ENCODE results near the gene MCAT.
"Not testable (repeated sequence)": the region's sequence is repeated elsewhere in the genome, so short reads cannot be mapped to it uniquely, and the experiment has no call there.

Gene MCAT

GRCh38 chr22:43118953-43119458 lies 24.2 kb downstream of the MCAT start:
- ATAC-seq: no peak

DNA sequence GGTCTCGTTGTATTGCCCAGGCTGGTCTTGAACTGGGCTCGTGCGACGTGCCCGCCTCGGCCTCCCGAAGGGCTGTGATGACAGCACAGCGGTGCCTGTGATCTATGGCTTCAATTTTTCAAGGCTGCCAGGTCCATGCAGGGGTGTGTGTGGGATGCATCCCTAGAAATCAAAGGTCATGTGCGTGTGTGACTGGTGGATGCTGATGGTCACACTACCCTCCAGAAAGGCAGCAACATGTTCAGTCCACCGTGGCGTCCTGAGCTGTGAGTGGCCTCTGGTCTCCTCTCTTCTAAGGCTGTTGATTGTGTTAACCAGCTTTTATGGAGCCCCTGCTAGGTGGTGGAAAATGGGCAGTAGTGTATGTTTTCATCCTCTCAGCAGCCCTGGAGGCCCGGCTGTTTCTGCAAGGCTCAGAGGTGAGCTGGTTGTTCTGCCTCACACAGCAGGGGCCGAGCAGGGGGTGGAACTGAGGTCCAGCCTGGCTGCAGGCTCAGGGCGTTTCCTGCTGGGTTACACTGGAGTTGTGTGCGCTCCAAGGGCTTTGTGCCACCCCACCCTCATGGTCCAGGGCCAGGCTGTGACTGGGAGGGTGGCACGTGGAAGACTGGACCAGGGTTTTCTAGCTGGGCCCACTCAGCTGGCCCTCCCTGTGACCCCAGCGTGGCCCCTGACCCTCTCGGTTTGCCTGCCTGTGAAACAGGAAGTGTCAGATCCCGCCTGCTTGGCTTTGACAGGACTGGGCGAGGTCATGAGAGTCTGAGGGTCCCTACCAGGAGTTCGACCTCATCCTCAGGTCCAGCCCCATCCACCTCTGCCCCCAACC lies 25.0 kb downstream of the MCAT start:
- ATAC-seq: no peak

GRCh38 chr22:43116932-43117331 lies 26.3 kb downstream of the MCAT start:
- ATAC-seq: no peak

GRCh38 chr22:43114958-43115357 lies 28.2 kb downstream of the MCAT start:
- ATAC-seq: no peak

- ATAC-seq: no peak
These were observed 29.5 kb downstream of the MCAT start for GRCh38 chr22:43113526-43114251.

GRCh38 chr22:43110927-43111623 lies 32.1 kb downstream of the MCAT start:
- peak; percentile 85 to 87 for ATAC-seq

GRCh38 chr22:43110444-43110926 lies 32.7 kb downstream of the MCAT start, which contains the start of gene BIK:
Gene BIK, plus strand, starts transcription at chr22:43110750. Its CDS starts 13,273 bp downstream, at chr22:43124023.
- peak; percentile 53 to 66 for ATAC-seq

GRCh38 chr22:43109921-43110443 lies 33.2 kb downstream of the MCAT start:
- ATAC-seq: no peak

DNA sequence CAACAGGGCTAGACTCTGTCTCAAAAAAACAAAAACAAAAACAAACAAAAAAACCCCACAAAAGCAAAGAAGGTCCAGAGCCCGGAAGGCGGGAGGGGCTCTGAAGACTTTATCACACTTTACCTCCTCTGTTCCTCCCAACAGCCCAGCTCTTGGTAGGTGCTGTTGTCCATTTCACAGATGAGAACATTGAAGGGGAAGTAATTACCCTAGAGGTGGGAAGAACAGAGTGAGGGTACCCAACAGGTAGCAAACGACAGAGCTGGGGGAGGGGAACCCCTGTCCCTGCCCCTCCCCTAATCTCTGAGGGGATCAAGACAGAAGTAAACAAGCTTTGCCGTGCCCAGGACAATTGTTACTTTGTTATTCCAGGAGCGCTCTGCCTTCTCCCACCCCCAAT lies 33.7 kb downstream of the MCAT start:
- no peak for ATAC-seq

GRCh38 chr22:43106302-43106701 lies 36.9 kb downstream of the MCAT start:
- no peak for ATAC-seq

GRCh38 chr22:43104950-43105349 lies 38.2 kb downstream of the MCAT start:
- ATAC-seq: not testable (repeated sequence)

DNA sequence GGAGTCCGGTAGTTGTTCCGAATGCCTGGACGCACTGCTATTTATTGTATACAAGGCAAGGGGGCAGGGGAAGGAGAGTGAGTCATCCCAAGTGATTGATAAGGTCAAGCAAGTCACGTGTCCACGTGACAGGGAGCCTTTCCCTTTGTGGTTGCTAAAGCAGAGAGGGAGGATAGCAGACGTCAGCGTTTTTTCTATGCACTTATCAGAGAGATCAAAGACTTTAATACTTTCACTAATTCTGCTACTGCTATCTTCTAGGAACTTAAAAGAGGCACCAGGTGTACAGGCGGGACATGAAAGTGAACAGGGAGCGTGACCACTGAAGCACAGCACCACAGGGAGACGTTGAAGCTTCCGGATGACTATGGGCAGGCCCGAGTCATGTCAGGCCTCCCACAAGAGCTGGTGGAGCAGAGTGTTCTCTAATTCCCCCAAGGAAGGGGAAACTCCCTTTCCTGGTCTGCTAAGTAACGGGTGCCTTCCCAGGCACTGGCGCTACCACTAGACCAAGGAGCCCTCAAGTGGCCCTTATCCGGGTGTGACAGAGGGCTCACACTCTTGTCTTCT lies 39.1 kb downstream of the MCAT start:
- peak; percentile 76 to 79 for ATAC-seq

- ATAC-seq: no peak
These were observed 41.9 kb downstream of the MCAT start for GRCh38 chr22:43101306-43101705.

GRCh38 chr22:43100225-43100624 lies 43.0 kb downstream of the MCAT start:
- no peak for ATAC-seq

DNA sequence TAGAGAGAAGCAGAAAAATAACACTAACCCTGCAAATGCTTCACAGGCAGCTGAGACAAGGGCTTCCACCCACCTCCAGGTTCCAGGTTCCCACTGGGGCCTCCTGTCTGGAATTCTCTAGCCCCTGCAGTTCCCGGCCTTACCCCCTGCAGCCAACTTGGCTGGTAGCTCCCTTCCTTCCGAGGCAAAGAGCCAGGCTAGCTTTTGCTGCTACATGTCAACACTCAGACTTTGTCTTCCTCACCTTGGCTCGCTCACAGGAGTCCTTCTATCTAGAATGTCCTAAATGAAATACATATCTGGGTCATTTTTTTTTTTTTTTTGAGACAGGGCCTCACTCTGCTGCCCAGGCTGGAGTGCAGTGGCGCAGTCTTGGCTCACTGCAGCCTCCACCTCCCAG lies 44.1 kb downstream of the MCAT start:
- ATAC-seq: no peak

- no peak for ATAC-seq
These were observed 44.8 kb downstream of the MCAT start for GRCh38 chr22:43098356-43098755.

DNA sequence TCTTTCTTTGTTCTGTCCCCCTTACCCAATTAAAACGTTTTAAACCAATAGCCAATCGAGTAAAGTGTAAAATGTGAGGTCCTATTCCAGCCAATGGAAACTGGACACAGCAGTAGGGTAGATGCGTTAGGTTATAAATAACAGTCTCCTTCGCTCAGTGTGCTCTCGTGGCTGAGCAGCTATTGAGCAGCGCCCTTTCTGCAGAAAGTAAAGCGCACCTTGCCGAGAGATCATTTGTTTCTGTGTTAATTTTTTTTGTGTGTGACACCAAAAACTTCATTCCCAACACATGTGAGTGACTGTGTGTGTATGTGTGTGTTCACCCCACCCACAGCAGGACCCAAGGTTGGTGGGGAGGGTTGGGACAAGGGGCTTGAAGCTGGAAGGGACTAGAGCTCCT lies 46.8 kb downstream of the MCAT start:
- ATAC-seq: no peak

- no peak for ATAC-seq
These were observed 48.6 kb downstream of the MCAT start for GRCh38 chr22:43094551-43094950.

- ATAC-seq: no peak
These were observed 49.1 kb downstream of the MCAT start for GRCh38 chr22:43094085-43094484.

DNA sequence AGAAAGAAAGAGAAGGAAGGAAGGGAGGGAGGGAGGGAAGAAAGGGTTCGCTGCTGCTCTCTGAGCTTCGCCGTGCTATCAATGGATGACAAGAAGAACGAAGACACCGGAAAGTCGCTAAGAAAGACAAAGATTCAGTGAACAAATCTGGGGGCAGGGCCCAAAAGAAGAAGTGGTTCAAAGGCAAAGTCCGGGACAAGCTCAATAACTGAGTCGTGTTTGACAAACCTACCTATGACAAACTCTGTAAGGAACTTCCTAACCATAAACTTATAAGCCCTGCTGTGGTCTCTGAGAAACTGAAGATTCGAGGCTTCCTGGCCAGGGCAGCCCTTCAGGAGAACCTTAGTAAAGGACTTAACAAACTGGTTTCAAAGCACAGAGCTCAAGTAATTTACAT lies 51.1 kb downstream of the MCAT start:
- no peak for ATAC-seq

- peak; percentile 8 to 31 for ATAC-seq
These were observed 52.9 kb downstream of the MCAT start for GRCh38 chr22:43090130-43090789.

Measured in activated CD4-positive, CD25-positive, alpha-beta regulatory T cell treated with anti-CD3 and anti-CD28 coated beads, Interleukin-2, amount 50 U/mL, for 24 hours (primary cell).